Measurements from ENCODE around the gene SPATA33.
"Not testable (repeated sequence)": the region's sequence is repeated elsewhere in the genome, so short reads cannot be mapped to it uniquely, and the experiment has no call there.

SPATA33 gene

DNA sequence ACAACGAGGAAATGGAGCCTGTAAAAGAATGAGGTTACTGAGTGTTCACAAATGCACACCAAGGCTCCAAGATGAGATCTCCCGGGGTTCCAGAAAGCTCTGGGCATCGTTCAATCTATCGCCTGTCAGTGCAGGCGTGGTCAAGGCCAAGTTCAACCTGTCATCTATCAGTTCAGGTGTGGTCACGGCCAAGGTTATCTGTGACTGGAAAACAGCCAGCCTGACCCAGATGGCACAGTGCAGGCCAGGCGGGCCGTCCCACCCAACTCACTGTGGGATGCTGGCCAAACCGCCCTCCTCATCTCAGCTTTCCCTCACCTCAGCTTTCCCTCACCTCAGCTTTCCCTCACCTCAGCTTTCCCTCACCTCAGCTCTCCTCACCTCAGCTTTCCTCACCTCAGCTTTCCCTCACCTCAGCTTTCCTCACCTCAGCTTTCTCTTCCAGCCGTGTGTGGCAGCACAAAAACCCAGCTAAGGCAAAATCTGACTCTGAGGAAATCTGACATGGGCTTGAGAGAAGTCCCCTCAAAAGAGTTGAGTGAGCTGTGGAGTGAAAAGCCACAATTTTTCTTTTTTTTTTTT, 2.5 kb upstream of the SPATA33 start:
- TF ChIP-seq, protein P1, sequence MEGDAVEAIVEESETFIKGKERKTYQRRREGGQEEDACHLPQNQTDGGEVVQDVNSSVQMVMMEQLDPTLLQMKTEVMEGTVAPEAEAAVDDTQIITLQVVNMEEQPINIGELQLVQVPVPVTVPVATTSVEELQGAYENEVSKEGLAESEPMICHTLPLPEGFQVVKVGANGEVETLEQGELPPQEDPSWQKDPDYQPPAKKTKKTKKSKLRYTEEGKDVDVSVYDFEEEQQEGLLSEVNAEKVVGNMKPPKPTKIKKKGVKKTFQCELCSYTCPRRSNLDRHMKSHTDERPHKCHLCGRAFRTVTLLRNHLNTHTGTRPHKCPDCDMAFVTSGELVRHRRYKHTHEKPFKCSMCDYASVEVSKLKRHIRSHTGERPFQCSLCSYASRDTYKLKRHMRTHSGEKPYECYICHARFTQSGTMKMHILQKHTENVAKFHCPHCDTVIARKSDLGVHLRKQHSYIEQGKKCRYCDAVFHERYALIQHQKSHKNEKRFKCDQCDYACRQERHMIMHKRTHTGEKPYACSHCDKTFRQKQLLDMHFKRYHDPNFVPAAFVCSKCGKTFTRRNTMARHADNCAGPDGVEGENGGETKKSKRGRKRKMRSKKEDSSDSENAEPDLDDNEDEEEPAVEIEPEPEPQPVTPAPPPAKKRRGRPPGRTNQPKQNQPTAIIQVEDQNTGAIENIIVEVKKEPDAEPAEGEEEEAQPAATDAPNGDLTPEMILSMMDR (IDR thresholded peaks at IDR 0.05; ENCODE audit: control insufficient read depth, extremely low read depth, insufficient read depth): no peak
- H3K4me3 ChIP-seq (ENCODE audit: low read depth, low read length): no peak overlapping the region
- no peak for DNase-seq (ENCODE audit: low read depth)

DNA sequence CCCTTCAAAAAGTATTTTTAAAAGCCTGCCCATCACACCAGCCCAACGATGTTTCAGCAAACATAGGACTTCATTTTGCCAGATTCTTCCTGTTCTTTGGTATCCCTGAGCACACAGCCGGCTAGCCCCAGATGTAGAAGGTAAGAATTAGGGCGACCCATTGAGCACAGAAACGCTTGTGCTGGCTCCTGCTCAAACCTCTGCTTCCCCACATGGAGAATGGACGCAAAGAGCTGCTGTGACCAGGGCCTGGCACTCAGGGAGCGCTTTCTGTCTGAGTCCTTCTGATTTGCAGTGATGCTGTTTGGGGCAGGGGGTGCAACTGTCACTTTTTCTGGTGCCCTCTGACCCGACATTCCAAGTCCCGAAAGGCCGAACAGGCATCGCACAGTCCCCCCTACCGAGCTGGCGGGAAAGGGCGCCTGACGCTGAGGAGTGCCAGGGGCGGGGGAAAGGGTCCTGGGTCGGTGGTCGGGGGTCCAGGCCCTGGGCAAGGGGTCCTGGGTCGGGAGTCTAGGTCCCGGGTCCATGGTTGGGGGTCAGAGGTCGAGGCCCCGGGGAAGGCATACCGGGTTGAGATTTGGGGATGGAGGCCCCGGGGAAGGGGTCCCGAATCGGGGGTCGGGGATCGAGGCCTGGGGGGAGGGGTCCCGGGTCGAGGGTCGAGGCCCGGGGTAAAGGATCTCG, 1.1 kb upstream of the SPATA33 start:
- H3K4me3 ChIP-seq (ENCODE audit: low read depth, low read length): peak overlapping the region; percentile 90

DNA sequence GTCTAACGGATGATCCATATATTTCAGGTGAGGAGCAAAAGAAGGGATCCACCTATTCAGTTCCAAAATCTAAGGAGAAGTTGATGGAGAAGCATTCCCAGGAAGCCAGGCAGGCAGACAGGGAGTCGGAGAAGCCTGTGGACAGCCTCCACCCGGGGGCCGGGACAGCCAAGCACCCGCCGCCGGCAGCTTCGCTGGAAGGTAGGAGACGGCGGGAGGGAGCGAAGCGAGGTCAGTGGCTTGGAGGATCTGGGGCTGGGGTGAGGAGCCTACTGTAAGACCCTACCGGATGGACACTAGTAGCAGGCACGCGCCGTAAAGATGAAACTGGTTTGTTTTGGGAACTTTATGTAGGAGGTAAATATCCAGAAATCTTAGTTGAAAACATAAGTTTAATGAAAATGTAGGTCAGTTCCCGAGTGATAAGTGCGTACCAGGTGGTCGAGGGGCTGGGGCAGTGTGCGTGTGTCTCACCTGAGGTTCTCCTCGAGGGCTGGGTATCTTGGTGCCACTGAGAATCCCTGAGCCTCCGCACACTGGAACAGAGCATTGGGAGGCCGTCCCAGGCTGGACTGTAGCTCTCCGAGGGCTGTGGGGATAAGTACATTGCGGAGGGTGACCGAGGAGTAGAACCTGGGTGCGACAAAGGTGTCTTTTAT, 714 bp downstream of the SPATA33 start:
- TF ChIP-seq, protein P1 (IDR thresholded peaks at IDR 0.05; ENCODE audit: control insufficient read depth, extremely low read depth, insufficient read depth): no peak
- DNase-seq (ENCODE audit: low read depth): no peak
- H3K4me3 ChIP-seq (ENCODE audit: low read depth, low read length): peak overlapping the region; percentile 90

More for the DNA sequence above, 1.1 kb upstream of the SPATA33 start:
- no peak for DNase-seq (ENCODE audit: low read depth)
- TF ChIP-seq, protein P1 (IDR thresholded peaks at IDR 0.05; ENCODE audit: control insufficient read depth, extremely low read depth, insufficient read depth): no peak

DNA sequence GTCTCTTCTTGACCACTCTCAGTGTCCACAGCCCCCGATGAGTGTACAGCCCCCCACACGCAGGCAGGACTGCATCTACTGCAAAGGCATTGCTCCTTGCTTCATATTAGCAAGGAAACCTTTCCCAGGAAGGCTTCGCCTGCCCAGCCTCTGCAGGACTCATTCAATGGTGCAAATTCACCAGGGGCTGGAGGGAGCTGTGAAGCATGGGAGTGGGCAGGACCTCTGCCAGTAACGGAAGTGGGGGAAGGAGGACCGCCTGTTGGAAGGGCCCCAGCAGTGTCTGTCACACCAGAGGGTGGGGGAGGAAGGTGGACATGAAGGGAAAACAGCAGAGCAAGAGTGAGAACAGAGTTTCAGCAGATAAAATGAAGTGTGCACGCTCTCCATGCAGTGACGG, 2.5 kb downstream of the SPATA33 start:
- no peak for DNase-seq (ENCODE audit: low read depth)
- TF ChIP-seq, protein P1 (IDR thresholded peaks at IDR 0.05; ENCODE audit: control insufficient read depth, extremely low read depth, insufficient read depth): no peak
- H3K4me3 ChIP-seq (ENCODE audit: low read depth, low read length): no peak overlapping the region

DNA sequence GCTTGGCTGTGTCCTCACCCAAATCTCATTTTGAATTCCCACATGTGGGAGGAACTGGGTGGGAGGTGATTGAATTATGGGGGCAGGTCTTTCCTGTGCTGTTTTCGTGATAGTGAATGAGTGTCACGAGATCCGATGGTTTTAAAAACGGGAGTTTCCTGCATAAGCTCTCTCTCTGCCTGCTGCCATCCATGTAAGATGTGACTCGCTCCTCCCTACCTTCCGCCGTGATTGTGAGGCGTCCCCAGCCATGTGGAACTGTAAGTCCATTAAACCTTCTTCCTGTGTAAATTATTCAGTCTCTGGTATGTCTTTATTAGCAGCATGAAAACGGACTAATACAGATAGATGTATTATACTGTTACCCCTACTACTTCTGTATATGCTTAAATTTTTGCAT, 3.6 kb downstream of the SPATA33 start:
- DNase-seq (ENCODE audit: low read depth): no peak
- TF ChIP-seq, protein P1 (IDR thresholded peaks at IDR 0.05; ENCODE audit: control insufficient read depth, extremely low read depth, insufficient read depth): no peak
- H3K4me3 ChIP-seq (ENCODE audit: low read depth, low read length): no peak overlapping the region

DNA sequence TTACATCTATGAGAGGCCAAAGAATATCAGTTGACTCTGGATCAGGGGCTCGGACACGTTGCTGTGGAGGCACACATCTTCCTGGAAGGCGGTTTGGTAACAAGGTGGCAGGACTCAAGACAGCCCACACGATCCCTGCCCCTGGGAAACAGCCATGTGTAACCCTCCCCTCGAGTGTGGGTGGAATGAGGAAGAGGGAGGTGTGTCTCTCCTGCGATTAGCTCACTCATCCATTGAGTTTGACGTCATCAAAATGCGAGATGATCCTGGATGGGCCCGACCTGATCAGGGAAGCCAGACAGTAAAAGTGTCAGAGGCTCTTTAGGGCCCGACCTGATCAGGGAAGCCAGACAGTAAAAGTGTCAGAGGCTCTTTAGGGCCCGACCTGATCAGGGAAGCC, 6.6 kb downstream of the SPATA33 start:
- H3K4me3 ChIP-seq (ENCODE audit: low read depth, low read length); DNase-seq (ENCODE audit: low read depth): not testable (repeated sequence)

DNA sequence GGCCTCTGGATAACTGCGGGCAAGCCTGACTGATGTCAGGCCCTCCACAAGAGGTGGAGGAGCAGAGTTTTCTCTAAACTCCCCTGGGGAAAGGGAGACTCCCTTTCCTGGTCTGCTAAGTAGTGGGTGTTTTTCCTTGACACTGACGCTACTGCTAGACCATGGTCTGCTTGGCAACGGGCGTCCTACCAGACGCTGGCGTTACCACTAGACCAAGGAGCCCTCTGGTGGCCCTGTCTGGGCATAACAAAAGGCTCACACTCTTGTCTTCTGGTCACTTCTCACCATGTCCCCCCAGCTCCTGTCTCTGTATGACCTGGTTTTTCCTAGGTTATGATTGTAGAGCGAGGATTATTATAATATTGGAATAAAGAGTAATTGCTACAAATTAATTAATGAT, 9.4 kb downstream of the SPATA33 start:
- H3K4me3 ChIP-seq (ENCODE audit: low read depth, low read length); DNase-seq (ENCODE audit: low read depth): not testable (repeated sequence)
- TF ChIP-seq, protein P1 (IDR thresholded peaks at IDR 0.05; ENCODE audit: control insufficient read depth, extremely low read depth, insufficient read depth): peak; percentile 44

Measured in LNCaP clone FGC (cell line).